PFSK-1 (cell line): ENCODE results near the gene CLEC4F.

Experiments used
- FOXP2 ChIP-seq: optimal IDR thresholded peaks from 2 replicates; pipeline ENCODE3; 2011; ENCODE audit warnings: borderline replicate concordance, control low read depth, inconsistent platforms; ENCODE audit not compliant: insufficient read depth; ENCODE audit errors: extremely low read length, extremely low read depth
- POLR2AphosphoS5 ChIP-seq: IDR thresholded peaks from 2 replicates; pipeline ENCODE4 v1.6.1; 2012; ENCODE audit warnings: low read depth, mild to moderate bottlenecking, control low read depth, low read length, moderate library complexity
- REST ChIP-seq, 2 experiments: IDR thresholded peaks; 2 replicates each; pipeline versions ENCODE4 v1.6.1 to v1.8.0; 2011 to 2012; ENCODE audit warnings: low read depth in 2 of 2, low read length in 2 of 2, control low read depth in 1 of 2, inconsistent platforms in 1 of 2, mild to moderate bottlenecking in 1 of 2, moderate library complexity in 1 of 2; ENCODE audit not compliant: insufficient read depth in 1 of 2
- SIN3A ChIP-seq: IDR thresholded peaks from 2 replicates; pipeline ENCODE4 v1.6.1; 2012; ENCODE audit warnings: mild to moderate bottlenecking, low read length, moderate library complexity, borderline replicate concordance; ENCODE audit not compliant: insufficient read depth
- TAF1 ChIP-seq: IDR thresholded peaks from 2 replicates; pipeline ENCODE4 v1.6.1; 2012; ENCODE audit warnings: low read length, control low read depth, borderline replicate concordance; ENCODE audit not compliant: insufficient read depth

GRCh38 chr2:70769450-70769849, 50.9 kb downstream of the CLEC4F start:
- TF ChIP-seq POLR2AphosphoS5 (no peak), REST (IDR thresholded peaks at IDR 0.05; ENCODE audit: insufficient read depth in 1 of 2, low read depth in 2 of 2, low read length in 2 of 2) (no peak), TAF1 (no peak), FOXP2 (no peak), SIN3A (no peak)
